Measurements from ENCODE around the gene PLEKHN1. TPM values are rescaled to one million over a fixed set of nuclear protein-coding genes. Genes with fewer than 3 reads are reported as not detected.

Gene PLEKHN1
- total and polyA plus RNA-seq, 8 donors = 0.29 to 29.2 (median 1.7) TPM; not detected in 2

- peaks cover 35 to 54% (median 51%) of the 10 kb centered on the region in 4 donors for H3K4me1 ChIP-seq
- 35 to 87% (median 51%) methylated on average over 3 to 56 of the region's 56 CpGs for WGBS, 5 donors
- TF ChIP-seq POLR2AphosphoS5 (IDR thresholded peaks at IDR 0.05) (no peak), EP300 (IDR thresholded peaks at IDR 0.05) (no peak), CTCF (IDR thresholded peaks at IDR 0.05) (no peak), POLR2A (IDR thresholded peaks at IDR 0.05) (no peak)
- intact Hi-C loops (cut with DNase I; ENCODE audit: low total_unique reads) = no loop called here
- H3K27me3 ChIP-seq = peaks cover 0 to 7% (median 0%) of the 10 kb centered on the region in 3 donors
- no peak for DNase-seq
- no peaks in the 10 kb centered on the region for H3K9me3 ChIP-seq
- peak overlapping the region; percentile 99 to 100 (median 100) for H3K4me3 ChIP-seq
- H3K36me3 ChIP-seq = peaks cover 20 to 43% (median 34%) of the 10 kb centered on the region in 4 donors
- H3K27ac ChIP-seq = peak overlapping the region in 2 of 5 donors; percentile 72 to 80
These were observed 5.1 kb upstream of the PLEKHN1 start for GRCh38 chr1:961132-961669.

- no peak overlapping the region for H3K27ac ChIP-seq
- no peak for DNase-seq
- peaks cover 0 to 19% (median 2%) of the 10 kb centered on the region in 3 donors for H3K27me3 ChIP-seq
- no peak for TF ChIP-seq POLR2AphosphoS5 (IDR thresholded peaks at IDR 0.05)
- no peak for TF ChIP-seq POLR2A (IDR thresholded peaks at IDR 0.05)
- TF ChIP-seq CTCF (IDR thresholded peaks at IDR 0.05) = no peak
- no peak for TF ChIP-seq EP300 (IDR thresholded peaks at IDR 0.05)
- peaks cover 9 to 30% (median 25%) of the 10 kb centered on the region in 4 donors for H3K36me3 ChIP-seq
- no peak overlapping the region for H3K4me3 ChIP-seq
- no peaks in the 10 kb centered on the region for H3K9me3 ChIP-seq
- intact Hi-C loops (cut with DNase I; ENCODE audit: low total_unique reads) = no loop called here
- peaks cover 41 to 57% (median 54%) of the 10 kb centered on the region in 4 donors for H3K4me1 ChIP-seq
- WGBS, 5 donors = 95 to 96% (median 96%) methylated on average over 35 to 57 of the region's 57 CpGs
These were observed 3.6 kb upstream of the PLEKHN1 start for GRCh38 chr1:962381-963300.

DNA sequence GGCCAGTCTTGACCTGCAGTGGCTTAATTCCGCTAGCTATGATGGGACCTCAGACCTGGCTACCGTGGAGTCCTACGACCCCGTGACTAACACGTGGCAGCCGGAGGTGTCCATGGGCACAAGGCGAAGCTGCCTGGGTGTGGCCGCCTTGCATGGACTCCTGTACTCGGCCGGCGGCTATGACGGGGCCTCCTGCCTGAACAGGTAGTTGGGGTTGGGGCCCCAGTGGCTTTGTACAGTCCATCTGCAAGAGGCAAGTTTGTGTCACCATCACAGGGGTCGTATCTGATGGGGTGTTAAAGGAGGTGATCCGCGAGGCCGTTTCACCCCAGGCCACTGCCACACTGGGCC, 3.0 kb upstream of the PLEKHN1 start:
- Histone ChIP-seq H3K4me1 (peaks cover 35 to 55% (median 50%) of the 10 kb centered on the region in 4 donors), H3K27me3 (peaks cover 0 to 25% (median 6%) of the 10 kb centered on the region in 3 donors), H3K27ac (no peak overlapping the region), H3K9me3 (no peaks in the 10 kb centered on the region), H3K4me3 (no peak overlapping the region), H3K36me3 (peaks cover 9 to 30% (median 25%) of the 10 kb centered on the region in 4 donors)
- WGBS, 5 donors = 81 to 92% (median 90%) methylated on average over 14 to 16 of the region's 16 CpGs
- intact Hi-C loops (cut with DNase I; ENCODE audit: low total_unique reads) = no loop called here
- TF ChIP-seq EP300 (IDR thresholded peaks at IDR 0.05) (no peak), POLR2AphosphoS5 (IDR thresholded peaks at IDR 0.05) (no peak), POLR2A (IDR thresholded peaks at IDR 0.05) (no peak), CTCF (IDR thresholded peaks at IDR 0.05) (no peak)
- no peak for DNase-seq

GRCh38 chr1:963746-964525, 2.3 kb upstream of the PLEKHN1 start:
- peaks cover 0 to 32% (median 6%) of the 10 kb centered on the region in 3 donors for H3K27me3 ChIP-seq
- TF ChIP-seq POLR2AphosphoS5 (IDR thresholded peaks at IDR 0.05) (no peak), EP300 (IDR thresholded peaks at IDR 0.05) (no peak), CTCF (IDR thresholded peaks at IDR 0.05) (no peak), POLR2A (IDR thresholded peaks at IDR 0.05) (no peak)
- H3K36me3 ChIP-seq = peaks cover 9 to 30% (median 25%) of the 10 kb centered on the region in 4 donors
- no peak for DNase-seq
- peaks cover 32 to 51% (median 45%) of the 10 kb centered on the region in 4 donors for H3K4me1 ChIP-seq
- no peak overlapping the region for H3K4me3 ChIP-seq
- no peaks in the 10 kb centered on the region for H3K9me3 ChIP-seq
- 89 to 94% (median 93%) methylated on average over 27 to 47 of the region's 47 CpGs for WGBS, 5 donors
- intact Hi-C loops (cut with DNase I; ENCODE audit: low total_unique reads) = no loop called here
- no peak overlapping the region for H3K27ac ChIP-seq
